Measurements from ENCODE around the gene TEX48. TPM values are rescaled to one million over a fixed set of nuclear protein-coding genes. Genes with fewer than 3 reads are reported as not detected.
A peak's percentile ranks its signal among the peaks of the same experiment; 100 is the strongest.

Gene TEX48
- total RNA-seq, 1 donor from 2014 or later = not detected

GRCh38 chr9:114652776-114653555 is 29.0 kb downstream of the TEX48 start:
- Histone ChIP-seq H3K4me2 (no peak overlapping the region), H3K9ac (no peak overlapping the region), H3K4me3 (no peak overlapping the region), H3K27ac (no peak overlapping the region), H4K20me1 (ENCODE audit: low read depth) (no peaks in the 10 kb centered on the region), H3K4me1 (no peaks in the 10 kb centered on the region), H3K79me2 (ENCODE audit: low read depth) (no peaks in the 10 kb centered on the region), H3K36me3 (no peaks in the 10 kb centered on the region), H3F3A (ENCODE audit: low read depth) (no peaks in the 10 kb centered on the region), H3K27me3 (no peaks in the 10 kb centered on the region), H2AFZ (replicated peaks) (peak overlapping the region; percentile 30), H3K9me3 (ENCODE audit: low read depth) (no peaks in the 10 kb centered on the region)
- peaks cover 6% of the 10 kb centered on the region for H3K27me3 Mint-ChIP-seq (ENCODE audit: insufficient read depth, low read depth)
- H3K27ac Mint-ChIP-seq = no peak overlapping the region
- no peak overlapping the region for H3K4me3 Mint-ChIP-seq
- TF ChIP-seq CTCF (IDR thresholded peaks at IDR 0.05) = no peak
- no peak for TF ChIP-seq EZH2phosphoT487 (IDR thresholded peaks at IDR 0.05)
- TF ChIP-seq EZH2 (IDR thresholded peaks at IDR 0.05) = no peak
- peaks cover 1% of the 10 kb centered on the region for H3K36me3 Mint-ChIP-seq
- DNase-seq (ENCODE audit: low spot score) = no peak
- H3K9me3 Mint-ChIP-seq = no peaks in the 10 kb centered on the region
- no peaks in the 10 kb centered on the region for H3K4me1 Mint-ChIP-seq

DNA sequence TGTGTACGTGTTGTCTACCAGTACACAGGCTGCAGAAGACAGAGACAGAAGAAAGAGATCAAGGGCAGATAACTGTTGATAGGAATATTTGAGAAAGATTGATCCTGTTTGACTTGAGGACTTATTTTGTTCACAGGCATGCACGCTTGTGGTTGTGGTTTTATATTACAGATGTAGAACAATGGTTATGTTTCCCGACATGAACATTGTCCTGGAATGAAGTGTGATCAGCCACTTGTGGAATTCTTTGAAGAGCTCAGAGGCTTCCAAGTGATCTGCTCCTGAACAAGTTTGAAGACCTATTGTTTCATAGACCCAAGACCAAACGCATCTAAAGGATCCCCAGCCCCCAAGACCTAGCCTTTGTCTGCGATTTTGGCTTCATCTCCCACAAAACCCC is 38.1 kb downstream of the TEX48 start:
- Histone ChIP-seq H3K27me3 (no peaks in the 10 kb centered on the region), H4K20me1 (ENCODE audit: low read depth) (no peaks in the 10 kb centered on the region), H3F3A (ENCODE audit: low read depth) (no peaks in the 10 kb centered on the region), H3K9me3 (ENCODE audit: low read depth) (no peaks in the 10 kb centered on the region), H3K27ac (no peak overlapping the region), H3K9ac (no peak overlapping the region), H3K36me3 (no peaks in the 10 kb centered on the region), H3K79me2 (ENCODE audit: low read depth) (no peaks in the 10 kb centered on the region), H3K4me3 (no peak overlapping the region), H3K4me2 (no peak overlapping the region), H3K4me1 (no peaks in the 10 kb centered on the region), H2AFZ (replicated peaks) (no peak overlapping the region)
- no peak for DNase-seq (ENCODE audit: low spot score)
- Mint-ChIP-seq H3K4me1 (no peaks in the 10 kb centered on the region), H3K27ac (no peak overlapping the region), H3K36me3 (peaks cover 2% of the 10 kb centered on the region), H3K27me3 (ENCODE audit: insufficient read depth, low read depth) (no peaks in the 10 kb centered on the region), H3K9me3 (peaks cover 7% of the 10 kb centered on the region), H3K4me3 (no peak overlapping the region)
- TF ChIP-seq CTCF (IDR thresholded peaks at IDR 0.05) = no peak
- no peak for TF ChIP-seq EZH2phosphoT487 (IDR thresholded peaks at IDR 0.05)
- no peak for TF ChIP-seq EZH2 (IDR thresholded peaks at IDR 0.05)

DNA sequence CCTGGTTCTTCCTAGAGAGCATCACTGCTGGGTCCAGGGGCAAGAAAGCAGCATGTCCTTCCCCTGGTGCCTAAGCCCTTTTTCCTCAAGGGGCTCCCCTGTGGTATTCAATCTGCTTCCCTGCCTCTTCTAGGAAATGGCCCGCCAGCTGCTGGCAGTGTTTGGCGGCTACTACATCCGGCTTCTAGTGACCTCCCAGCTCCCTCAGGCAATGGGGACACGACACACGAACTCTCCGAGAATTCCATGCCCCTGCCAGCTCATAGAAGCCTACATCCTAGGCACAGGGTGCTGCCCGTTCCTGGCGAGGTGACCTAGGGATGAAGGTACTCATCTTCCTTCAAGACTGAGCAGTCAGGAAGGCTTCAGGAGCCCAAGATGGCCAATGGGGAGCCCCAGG is 39.0 kb downstream of the TEX48 start:
- Mint-ChIP-seq H3K36me3 (peaks cover 2% of the 10 kb centered on the region), H3K27ac (no peak overlapping the region), H3K27me3 (ENCODE audit: insufficient read depth, low read depth) (no peaks in the 10 kb centered on the region), H3K4me1 (no peaks in the 10 kb centered on the region), H3K4me3 (no peak overlapping the region), H3K9me3 (peaks cover 7% of the 10 kb centered on the region)
- no peaks in the 10 kb centered on the region for H3K27me3 ChIP-seq
- no peaks in the 10 kb centered on the region for H3K79me2 ChIP-seq (ENCODE audit: low read depth)
- no peaks in the 10 kb centered on the region for H3F3A ChIP-seq (ENCODE audit: low read depth)
- no peaks in the 10 kb centered on the region for H3K4me1 ChIP-seq
- TF ChIP-seq EZH2 (IDR thresholded peaks at IDR 0.05) = no peak
- TF ChIP-seq CTCF (IDR thresholded peaks at IDR 0.05) = no peak
- no peak for TF ChIP-seq EZH2phosphoT487 (IDR thresholded peaks at IDR 0.05)
- H3K9me3 ChIP-seq (ENCODE audit: low read depth) = no peaks in the 10 kb centered on the region
- no peak overlapping the region for H3K27ac ChIP-seq
- H3K9ac ChIP-seq = no peak overlapping the region
- H3K4me3 ChIP-seq = no peak overlapping the region
- no peaks in the 10 kb centered on the region for H4K20me1 ChIP-seq (ENCODE audit: low read depth)
- H3K36me3 ChIP-seq = no peaks in the 10 kb centered on the region
- no peak overlapping the region for H2AFZ ChIP-seq (replicated peaks)
- no peak for DNase-seq (ENCODE audit: low spot score)
- no peak overlapping the region for H3K4me2 ChIP-seq
